Cardiac muscle cell (in vitro differentiated cells and primary cell): ENCODE results near the gene PTGES. TPM values are rescaled to one million over a fixed set of nuclear protein-coding genes. Genes with fewer than 3 reads are reported as not detected.
"Not testable (repeated sequence)": the region's sequence is repeated elsewhere in the genome, so short reads cannot be mapped to it uniquely, and the experiment has no call there.

ENCODE experiments used
- DNase-seq, 2 donors: peaks; one replicate each; pipeline versions ENCODE4 v3.0.0 to v3.0.0-alpha.2; 2010 to 2017; ENCODE audit warnings: low read depth in 1 of 2, low spot score in 1 of 2
- H3K27ac ChIP-seq: fragments of 200-600 bp; sonication (generic); 2 replicates; pipeline ENCODE4 v1.5.1; 2016
- H3K27me3 ChIP-seq: fragments of 200-600 bp; sonication (generic); 2 replicates; pipeline ENCODE4 v1.6.0; 2016; ENCODE audit warnings: control low read depth
- H3K36me3 ChIP-seq: fragments of 200-600 bp; sonication (generic); 2 replicates; pipeline ENCODE4 v1.5.1; 2016; ENCODE audit warnings: control low read depth
- H3K4me1 ChIP-seq: fragments of 200-600 bp; sonication (generic); 2 replicates; pipeline ENCODE4 v1.8.1; 2017; ENCODE audit warnings: low read depth, mild to moderate bottlenecking, mixed run types
- H3K4me3 ChIP-seq: fragments of 200-600 bp; sonication (generic); 2 replicates; pipeline ENCODE4 v1.5.1; 2016; ENCODE audit warnings: mild to moderate bottlenecking
- H3K9me3 ChIP-seq: fragments of 200-600 bp; sonication (generic); 2 replicates; pipeline ENCODE4 v1.5.1; 2017; ENCODE audit warnings: low read depth, mild to moderate bottlenecking, control low read depth
- polyA plus RNA-seq: library from polyadenylated mRNA; unstranded; fragments of >200 nt; fragmentation: Nextera tagmentation; extraction: Ambion mirVana; gene quantifications from 2 replicates; pipeline ENCODE4 v1.2.1, GENCODE V29; 2016
- total RNA-seq: library from RNA; depleted of rRNA; stranded (reverse); fragments of >200 nt; gene quantifications from 2 replicates; pipeline ENCODE4 v1.2.3, GENCODE V29; 2016
- TF ChIP-seq, protein P1 (sequence below): IDR thresholded peaks from 2 replicates; pipeline ENCODE4 v1.5.1; 2012; ENCODE audit warnings: low read depth, mild to moderate bottlenecking, low read length

The PTGES gene
- total and polyA plus RNA-seq, 2 experiments from 2014 or later = 1.4 to 4.6 TPM

DNA sequence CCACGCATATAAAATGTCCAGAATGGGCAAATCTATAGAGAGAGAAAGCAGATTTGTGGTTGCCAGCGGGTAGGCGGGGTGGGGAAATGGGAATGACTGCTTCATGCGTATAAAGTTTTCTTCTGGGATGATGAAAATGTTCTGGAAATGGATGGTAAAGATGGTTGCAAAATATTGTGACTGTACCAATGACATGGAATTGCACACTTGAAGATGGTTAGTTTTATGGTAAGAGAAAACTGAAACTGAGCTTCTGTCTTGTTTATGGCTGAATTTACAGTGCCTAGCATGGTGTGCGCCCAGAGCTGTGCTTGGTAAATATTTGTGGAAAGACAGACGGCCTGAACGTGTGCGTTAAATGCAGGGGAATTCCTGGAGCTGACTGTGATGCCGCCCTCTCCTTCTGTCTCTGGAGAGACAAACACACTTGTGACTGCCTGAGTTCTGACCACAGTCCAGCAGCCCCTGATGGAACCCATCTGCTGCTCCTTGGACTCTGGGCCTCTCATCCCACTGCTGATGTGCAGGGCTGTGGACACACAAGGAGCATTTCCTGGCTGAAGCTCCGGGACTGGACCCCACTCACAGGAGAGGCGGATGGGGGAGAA is 8.6 kb upstream of the PTGES start:
- Histone ChIP-seq H3K9me3 (no peaks in the 10 kb centered on the region), H3K36me3 (no peaks in the 10 kb centered on the region), H3K27ac (no peak overlapping the region), H3K4me1 (peaks cover 10% of the 10 kb centered on the region), H3K27me3 (no peaks in the 10 kb centered on the region), H3K4me3 (no peak overlapping the region)
- TF ChIP-seq, protein P1, sequence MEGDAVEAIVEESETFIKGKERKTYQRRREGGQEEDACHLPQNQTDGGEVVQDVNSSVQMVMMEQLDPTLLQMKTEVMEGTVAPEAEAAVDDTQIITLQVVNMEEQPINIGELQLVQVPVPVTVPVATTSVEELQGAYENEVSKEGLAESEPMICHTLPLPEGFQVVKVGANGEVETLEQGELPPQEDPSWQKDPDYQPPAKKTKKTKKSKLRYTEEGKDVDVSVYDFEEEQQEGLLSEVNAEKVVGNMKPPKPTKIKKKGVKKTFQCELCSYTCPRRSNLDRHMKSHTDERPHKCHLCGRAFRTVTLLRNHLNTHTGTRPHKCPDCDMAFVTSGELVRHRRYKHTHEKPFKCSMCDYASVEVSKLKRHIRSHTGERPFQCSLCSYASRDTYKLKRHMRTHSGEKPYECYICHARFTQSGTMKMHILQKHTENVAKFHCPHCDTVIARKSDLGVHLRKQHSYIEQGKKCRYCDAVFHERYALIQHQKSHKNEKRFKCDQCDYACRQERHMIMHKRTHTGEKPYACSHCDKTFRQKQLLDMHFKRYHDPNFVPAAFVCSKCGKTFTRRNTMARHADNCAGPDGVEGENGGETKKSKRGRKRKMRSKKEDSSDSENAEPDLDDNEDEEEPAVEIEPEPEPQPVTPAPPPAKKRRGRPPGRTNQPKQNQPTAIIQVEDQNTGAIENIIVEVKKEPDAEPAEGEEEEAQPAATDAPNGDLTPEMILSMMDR = no peak
- DNase-seq = peak in 1 of 2 donors; percentile 91

DNA sequence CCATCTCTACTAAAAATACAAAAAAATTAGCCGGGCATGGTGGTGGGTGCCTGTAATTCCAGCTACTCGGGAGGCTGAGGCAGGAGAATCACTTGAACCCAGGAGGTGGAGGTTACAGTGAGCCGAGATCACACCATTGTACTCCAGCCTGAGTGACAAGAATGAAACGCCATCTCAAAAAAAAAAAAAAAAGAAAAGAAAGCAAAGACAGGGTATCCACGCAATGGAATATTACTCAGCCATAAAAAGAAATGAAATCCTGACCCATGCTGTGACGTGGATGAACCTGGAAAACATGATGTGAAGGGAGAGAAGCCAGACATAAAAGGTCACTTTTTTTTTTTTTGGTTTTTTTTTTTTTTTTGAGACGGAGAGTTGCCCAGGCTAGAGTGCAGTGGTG is 7.9 kb upstream of the PTGES start:
- not testable (repeated sequence) for H3K36me3 ChIP-seq, H3K9me3 ChIP-seq, H3K27me3 ChIP-seq, H3K27ac ChIP-seq, DNase-seq, H3K4me3 ChIP-seq
- peaks cover 10% of the 10 kb centered on the region for H3K4me1 ChIP-seq

DNA sequence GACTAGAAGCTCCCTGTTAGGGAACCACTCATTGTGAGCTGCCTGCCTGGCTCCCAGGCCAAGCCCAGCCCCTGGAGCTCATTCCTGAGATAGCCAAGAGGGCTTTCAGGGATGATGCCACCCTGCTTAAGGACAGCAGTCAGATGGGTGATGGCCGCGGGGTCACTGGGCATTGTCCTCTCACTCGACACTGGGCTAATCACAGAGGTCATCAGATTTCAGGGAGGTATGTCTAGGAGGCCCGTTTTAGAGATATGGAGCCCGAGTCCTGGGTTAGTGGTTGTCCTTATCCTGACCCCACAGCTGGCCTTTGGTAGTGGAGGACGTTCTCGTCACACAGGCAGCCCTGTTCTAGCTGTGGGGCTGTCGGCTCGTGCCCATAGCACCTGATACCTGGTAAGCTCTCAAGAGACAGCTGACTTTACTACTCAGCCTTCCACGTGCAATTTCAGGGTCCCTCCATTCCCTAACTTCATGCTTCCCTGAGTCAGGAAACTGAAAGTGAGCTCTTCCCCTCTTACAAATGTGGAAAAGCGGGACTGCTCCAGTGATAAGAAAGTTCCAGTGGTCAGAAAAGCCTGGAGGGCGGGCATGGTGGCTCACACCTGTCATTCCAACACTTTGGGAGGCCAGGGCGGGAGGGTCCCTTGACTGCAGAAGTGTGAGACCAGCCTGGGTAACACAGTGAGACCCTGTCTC is 7.1 kb upstream of the PTGES start:
- H3K4me1 ChIP-seq = peaks cover 10% of the 10 kb centered on the region
- no peaks in the 10 kb centered on the region for H3K9me3 ChIP-seq
- H3K27ac ChIP-seq = peak overlapping the region; percentile 66
- no peaks in the 10 kb centered on the region for H3K36me3 ChIP-seq
- TF ChIP-seq, protein P1 = no peak
- no peaks in the 10 kb centered on the region for H3K27me3 ChIP-seq
- no peak overlapping the region for H3K4me3 ChIP-seq
- DNase-seq = no peak

DNA sequence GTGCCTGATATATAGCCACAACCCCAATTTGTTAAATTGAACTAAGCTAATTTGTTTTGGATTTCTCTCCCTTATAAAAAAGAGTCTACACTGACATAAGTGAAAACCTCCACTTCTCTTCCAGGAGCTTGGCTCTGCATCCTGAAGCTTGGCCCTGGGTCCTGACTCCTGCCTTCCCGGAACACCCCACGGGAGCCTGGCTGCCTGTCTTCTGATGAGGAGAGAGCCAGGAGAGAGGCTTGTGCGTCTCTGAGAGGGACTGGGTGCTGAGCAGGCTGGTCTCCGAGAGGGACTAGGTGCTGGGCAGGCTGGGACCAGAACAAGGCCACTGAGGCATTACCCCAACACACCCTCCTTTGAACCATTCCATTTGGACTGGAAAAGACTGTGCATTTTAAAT is 6.5 kb upstream of the PTGES start:
- Histone ChIP-seq H3K4me1 (peaks cover 10% of the 10 kb centered on the region), H3K9me3 (no peaks in the 10 kb centered on the region), H3K27ac (peak overlapping the region; percentile 66), H3K4me3 (no peak overlapping the region), H3K36me3 (no peaks in the 10 kb centered on the region), H3K27me3 (no peaks in the 10 kb centered on the region)
- TF ChIP-seq, protein P1 = no peak
- DNase-seq = no peak

DNA sequence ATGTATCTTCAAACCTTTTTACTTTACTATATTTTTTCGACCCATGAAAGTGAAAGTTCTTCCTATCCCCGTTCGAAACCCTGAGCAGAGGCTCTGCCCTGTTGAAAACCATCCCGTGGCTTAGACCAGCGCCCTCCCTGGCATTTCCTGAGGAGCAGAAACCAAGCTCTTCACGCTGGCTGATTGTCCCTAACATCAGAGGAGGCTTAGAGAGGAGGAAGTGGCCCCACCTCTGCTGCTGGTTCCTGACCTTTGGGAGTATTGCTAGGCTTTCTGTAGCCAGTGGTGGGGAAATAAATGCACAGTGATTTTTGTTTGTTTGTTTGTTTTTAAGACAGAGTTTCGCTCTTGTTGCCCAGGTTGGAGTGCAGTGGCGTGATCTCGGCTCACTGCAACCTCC is 4.2 kb upstream of the PTGES start:
- H3K27me3 ChIP-seq = no peaks in the 10 kb centered on the region
- H3K9me3 ChIP-seq = no peaks in the 10 kb centered on the region
- TF ChIP-seq, protein P1 = no peak
- peaks cover 21% of the 10 kb centered on the region for H3K4me1 ChIP-seq
- H3K36me3 ChIP-seq = no peaks in the 10 kb centered on the region
- no peak overlapping the region for H3K4me3 ChIP-seq
- no peak overlapping the region for H3K27ac ChIP-seq
- DNase-seq = no peak

GRCh38 chr9:129756191-129756590 is 3.3 kb upstream of the PTGES start:
- DNase-seq = no peak
- no peaks in the 10 kb centered on the region for H3K27me3 ChIP-seq
- H3K27ac ChIP-seq = no peak overlapping the region
- peaks cover 21% of the 10 kb centered on the region for H3K4me1 ChIP-seq
- TF ChIP-seq, protein P1 = no peak
- no peak overlapping the region for H3K4me3 ChIP-seq
- no peaks in the 10 kb centered on the region for H3K9me3 ChIP-seq
- no peaks in the 10 kb centered on the region for H3K36me3 ChIP-seq
